ENCODE data around the gene TNNI2. TPM values are rescaled to one million over a fixed set of nuclear protein-coding genes. Genes with fewer than 3 reads are reported as not detected.
A peak's percentile ranks its signal among the peaks of the same experiment; 100 is the strongest.
"Not testable (repeated sequence)": the region's sequence is repeated elsewhere in the genome, so short reads cannot be mapped to it uniquely, and the experiment has no call there.

The TNNI2 gene
- total RNA-seq, result not detected in 2 replicates

- no peak for DNase-seq (ENCODE audit: low read depth in 2 of 2)
Measured at GRCh38 chr11:1838426-1839144, at the start of gene TNNI2. TSS of gene TNNI2 (plus strand) at chr11:1838981. CDS start at chr11:1839697, 716 bp downstream.

GRCh38 chr11:1791912-1792311 is 46.9 kb upstream of the TNNI2 start:
- no peak for DNase-seq (ENCODE audit: low read depth in 2 of 2)

- no peak for DNase-seq (ENCODE audit: low read depth in 2 of 2)
Measured at GRCh38 chr11:1792461-1792860, 46.3 kb upstream of the TNNI2 start.

GRCh38 chr11:1793081-1793480 is 45.7 kb upstream of the TNNI2 start:
- peak in 1 of 2 donors; percentile 19 for DNase-seq (ENCODE audit: low read depth in 2 of 2)

GRCh38 chr11:1796413-1797011 is 42.3 kb upstream of the TNNI2 start:
- no peak for DNase-seq (ENCODE audit: low read depth in 2 of 2)

- no peak for DNase-seq (ENCODE audit: low read depth in 2 of 2)
Measured at GRCh38 chr11:1797391-1798125, 41.2 kb upstream of the TNNI2 start.

- no peak for DNase-seq (ENCODE audit: low read depth in 2 of 2)
Measured at GRCh38 chr11:1803246-1803645, 35.5 kb upstream of the TNNI2 start.

GRCh38 chr11:1803835-1804519 is 34.8 kb upstream of the TNNI2 start:
- not testable (repeated sequence) for DNase-seq (ENCODE audit: low read depth in 2 of 2)

GRCh38 chr11:1805525-1805924 is 33.3 kb upstream of the TNNI2 start:
- no peak for DNase-seq (ENCODE audit: low read depth in 2 of 2)

- no peak for DNase-seq (ENCODE audit: low read depth in 2 of 2)
Measured at GRCh38 chr11:1807264-1807995, 31.4 kb upstream of the TNNI2 start.

GRCh38 chr11:1810761-1811160 is 28.0 kb upstream of the TNNI2 start:
- no peak for DNase-seq (ENCODE audit: low read depth in 2 of 2)

- no peak for DNase-seq (ENCODE audit: low read depth in 2 of 2)
Measured at GRCh38 chr11:1812274-1812673, 26.5 kb upstream of the TNNI2 start.

- no peak for DNase-seq (ENCODE audit: low read depth in 2 of 2)
Measured at GRCh38 chr11:1812801-1813200, 26.0 kb upstream of the TNNI2 start.

- not testable (repeated sequence) for DNase-seq (ENCODE audit: low read depth in 2 of 2)
Measured at GRCh38 chr11:1813356-1813755, 25.4 kb upstream of the TNNI2 start.

- DNase-seq (ENCODE audit: low read depth in 2 of 2), result no peak
Measured at GRCh38 chr11:1814691-1815090, 24.1 kb upstream of the TNNI2 start.

GRCh38 chr11:1815311-1815710 is 23.5 kb upstream of the TNNI2 start:
- DNase-seq (ENCODE audit: low read depth in 2 of 2), result no peak

- no peak for DNase-seq (ENCODE audit: low read depth in 2 of 2)
Measured at GRCh38 chr11:1815751-1816150, 23.0 kb upstream of the TNNI2 start.

- DNase-seq (ENCODE audit: low read depth in 2 of 2), result no peak
Measured at GRCh38 chr11:1817000-1817399, 21.8 kb upstream of the TNNI2 start.

GRCh38 chr11:1817511-1817910 is 21.3 kb upstream of the TNNI2 start:
- no peak for DNase-seq (ENCODE audit: low read depth in 2 of 2)

- no peak for DNase-seq (ENCODE audit: low read depth in 2 of 2)
Measured at GRCh38 chr11:1819074-1819473, 19.7 kb upstream of the TNNI2 start.

Measured in lung microvascular endothelial cell (primary cell).